HG02642 (cell line): Measurements from ENCODE around the gene SERPINE1.

Experiments used
- ATAC-seq: cut with Tn5 transposase; IDR thresholded peaks from one replicate; pipeline ENCODE4 v1.9.1; 2021; ENCODE audit warnings: mild to moderate bottlenecking; ENCODE audit not compliant: unreplicated experiment, poor library complexity

The SERPINE1 gene

DNA sequence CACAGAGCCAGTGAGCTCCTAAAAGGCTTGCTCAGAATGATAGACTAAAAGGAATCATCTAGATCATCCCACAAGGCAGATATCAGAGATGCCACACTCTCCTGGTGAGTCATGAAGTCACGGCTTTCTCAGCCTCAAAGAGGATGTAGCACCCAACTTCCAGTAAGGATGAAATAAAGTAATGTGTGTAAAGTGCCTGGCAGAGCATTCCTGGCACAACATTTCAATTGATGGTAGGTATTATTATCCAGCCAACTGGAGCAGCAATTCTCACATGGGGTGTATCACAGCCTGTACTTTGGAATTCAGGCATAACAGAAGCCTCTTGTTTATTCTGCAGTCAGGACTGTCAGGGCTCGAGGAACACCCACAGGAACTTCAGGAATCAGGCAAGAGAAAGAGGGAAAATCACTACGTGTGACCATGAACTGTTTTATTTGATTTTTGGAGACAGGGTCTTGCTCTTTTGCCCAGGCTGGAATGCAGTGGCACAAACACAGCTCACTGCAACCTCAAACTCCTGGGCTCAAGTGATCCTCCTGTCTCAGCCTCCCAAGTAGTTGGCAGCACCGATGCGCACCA is 58.4 kb downstream of the SERPINE1 start:
- no peak for ATAC-seq

- no peak for ATAC-seq
Measured at GRCh38 chr7:101186194-101186593, 59.3 kb downstream of the SERPINE1 start.

DNA sequence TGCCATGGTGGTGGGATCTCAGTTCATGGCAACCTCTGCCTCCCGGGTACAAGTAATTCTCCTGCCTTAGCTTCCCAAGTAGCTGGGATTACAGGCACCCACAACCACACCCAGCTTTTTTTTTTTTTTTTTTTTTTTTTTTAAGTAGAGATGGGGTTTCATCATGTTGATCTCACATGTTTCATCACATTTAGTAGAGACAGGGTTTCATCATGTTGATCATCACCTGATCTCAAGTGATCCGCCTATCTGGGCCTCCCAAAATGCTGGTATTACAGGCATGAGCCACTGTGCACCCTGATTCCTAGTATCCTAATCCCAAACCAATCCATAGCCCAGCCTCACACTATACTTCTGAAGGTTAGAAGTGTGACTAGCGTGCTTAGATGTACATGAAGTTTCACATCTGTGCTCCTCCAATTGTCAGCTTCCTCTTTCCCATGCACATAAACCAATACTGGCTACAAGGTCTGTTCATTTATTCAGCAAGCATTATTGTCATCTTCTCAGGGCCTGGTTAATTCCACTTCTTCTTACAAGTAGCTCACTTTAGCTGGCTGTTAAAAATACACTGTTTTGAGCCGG is 60.0 kb downstream of the SERPINE1 start:
- no peak for ATAC-seq
